GM23248 (cell line): ENCODE results near the gene FNDC8.

Experiments
- EZH2 ChIP-seq: fragments of 200-600 bp; sonication (generic); IDR thresholded peaks from 2 replicates; pipeline ENCODE4 v1.6.1; 2018; ENCODE audit warnings: antibody characterized with exemption, mild to moderate bottlenecking; ENCODE audit not compliant: insufficient read depth, poor library complexity, severe bottlenecking
- EZH2phosphoT487 ChIP-seq: fragments of 200-600 bp; sonication (generic); IDR thresholded peaks from 2 replicates; pipeline ENCODE4 v1.6.1; 2018; ENCODE audit warnings: antibody characterized with exemption, moderate library complexity, mild to moderate bottlenecking, low read depth; ENCODE audit not compliant: insufficient read depth

DNA sequence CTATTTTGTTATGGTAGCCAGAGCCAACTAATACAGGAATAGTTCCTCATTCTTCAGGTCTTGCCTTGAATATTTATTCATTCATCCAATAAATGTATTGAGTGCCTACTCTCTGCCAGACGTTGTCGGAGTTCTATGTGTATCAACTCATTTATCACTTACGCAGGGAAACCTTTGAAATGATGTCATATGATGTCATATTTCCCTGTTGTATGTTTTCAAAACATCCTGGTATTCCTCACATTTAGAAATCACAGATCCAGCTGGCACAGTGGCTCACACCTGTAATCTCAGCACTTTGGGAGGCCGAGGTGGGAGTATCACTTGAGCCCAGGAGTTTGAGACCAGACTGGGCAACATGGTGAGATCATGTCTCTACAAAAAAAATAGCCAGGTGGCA, 23.4 kb downstream of the FNDC8 start:
- no peak for TF ChIP-seq EZH2
- TF ChIP-seq EZH2phosphoT487, result no peak
